ENCODE results near the gene GPR160.
"Not testable (repeated sequence)": the region's sequence is repeated elsewhere in the genome, so short reads cannot be mapped to it uniquely, and the experiment has no call there.

GPR160 gene

GRCh38 chr3:170076715-170077238 is 39.0 kb downstream of the GPR160 start:
- DNase-seq: no peak

GRCh38 chr3:170077361-170077760 is 39.6 kb downstream of the GPR160 start:
- DNase-seq: no peak

GRCh38 chr3:170078620-170079281 is 41.0 kb downstream of the GPR160 start:
- DNase-seq: no peak

GRCh38 chr3:170079536-170080165 is 41.9 kb downstream of the GPR160 start:
- DNase-seq: no peak

- no peak for DNase-seq
Observed at GRCh38 chr3:170080605-170081004, 42.8 kb downstream of the GPR160 start.

GRCh38 chr3:170081079-170081741 is 43.4 kb downstream of the GPR160 start:
- no peak for DNase-seq

GRCh38 chr3:170083343-170083742 is 45.5 kb downstream of the GPR160 start:
- DNase-seq: no peak

GRCh38 chr3:170085396-170085795 is 47.6 kb downstream of the GPR160 start:
- no peak for DNase-seq

GRCh38 chr3:170089862-170090600 is 52.2 kb downstream of the GPR160 start:
- no peak for DNase-seq

- no peak for DNase-seq
Observed at GRCh38 chr3:170090601-170090981, 52.8 kb downstream of the GPR160 start.

GRCh38 chr3:170092907-170093306 is 55.1 kb downstream of the GPR160 start:
- no peak for DNase-seq

- no peak for DNase-seq
Observed at GRCh38 chr3:170095771-170096170, 58.0 kb downstream of the GPR160 start.

GRCh38 chr3:170096342-170096741 is 58.5 kb downstream of the GPR160 start:
- no peak for DNase-seq

GRCh38 chr3:170098753-170099152 is 61.0 kb downstream of the GPR160 start:
- DNase-seq: no peak

GRCh38 chr3:170100944-170101343 is 63.1 kb downstream of the GPR160 start:
- no peak for DNase-seq

GRCh38 chr3:170102431-170102830 is 64.6 kb downstream of the GPR160 start:
- DNase-seq: no peak

GRCh38 chr3:170107941-170108340 is 70.1 kb downstream of the GPR160 start:
- DNase-seq: no peak

GRCh38 chr3:170108955-170109354 is 71.2 kb downstream of the GPR160 start:
- no peak for DNase-seq

GRCh38 chr3:170109579-170110293 is 71.9 kb downstream of the GPR160 start:
- no peak for DNase-seq

- DNase-seq: no peak
Observed at GRCh38 chr3:170111147-170111771, 73.5 kb downstream of the GPR160 start.

GRCh38 chr3:170114165-170114564 is 76.4 kb downstream of the GPR160 start:
- not testable (repeated sequence) for DNase-seq

- DNase-seq: no peak
Observed at GRCh38 chr3:170117134-170117533, 79.3 kb downstream of the GPR160 start.
